ENCODE data around the gene LDB2.

The LDB2 gene

DNA sequence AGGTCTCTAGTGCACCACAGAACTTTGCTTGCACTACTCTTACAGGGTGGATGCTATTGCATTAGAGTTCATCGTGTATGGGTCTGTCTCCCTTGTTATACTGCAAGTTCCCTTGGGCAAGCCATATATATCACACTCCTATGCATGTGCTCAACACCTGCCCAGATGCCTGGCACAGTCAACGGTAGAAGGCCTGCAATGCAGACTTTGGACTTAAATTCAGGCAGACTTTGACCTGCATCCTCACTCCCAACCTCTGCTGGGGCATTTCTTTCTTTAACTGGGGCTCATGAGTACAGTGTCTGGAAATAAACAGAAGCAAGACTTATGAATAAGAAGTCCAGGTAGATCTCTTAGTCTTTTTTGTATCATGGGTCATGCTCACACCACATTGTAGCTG is 148.2 kb downstream of the LDB2 start:
- no peak for DNase-seq

- DNase-seq = no peak
Observed at GRCh38 chr4:16745887-16746286, 152.6 kb downstream of the LDB2 start.

DNA sequence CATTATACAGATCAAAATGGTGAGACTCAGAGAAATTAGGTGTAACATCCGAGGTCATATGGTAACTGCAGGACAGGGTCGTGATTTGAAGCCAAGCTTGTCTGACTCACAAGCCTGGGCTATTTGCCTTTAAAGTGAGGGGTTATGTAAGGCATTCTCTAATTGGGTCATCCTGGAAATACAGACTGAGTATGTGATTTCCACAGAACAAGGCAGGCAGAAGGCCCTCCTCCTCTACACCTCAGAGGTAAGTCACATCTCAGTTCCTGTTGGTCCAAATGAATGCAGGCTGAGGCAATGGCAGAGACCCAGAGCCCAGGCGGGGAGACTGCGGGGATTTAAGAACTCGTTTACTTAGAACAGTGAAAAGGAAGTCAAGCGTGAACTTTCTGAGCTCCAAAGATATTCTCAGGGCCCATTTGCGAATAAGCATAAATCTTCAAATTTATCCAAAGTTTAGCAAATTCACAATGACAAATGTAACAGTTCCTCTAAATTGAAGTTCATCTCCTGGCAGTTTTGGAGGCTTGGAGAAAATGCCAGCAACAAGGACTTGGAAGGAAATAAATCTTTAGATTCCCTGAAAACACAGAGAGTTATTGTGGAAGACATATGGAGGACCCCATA is 153.3 kb downstream of the LDB2 start:
- DNase-seq = no peak

- DNase-seq = no peak
Observed at GRCh38 chr4:16741287-16741686, 157.2 kb downstream of the LDB2 start.

- no peak for DNase-seq
Observed at GRCh38 chr4:16739997-16740624, 158.3 kb downstream of the LDB2 start.

DNA sequence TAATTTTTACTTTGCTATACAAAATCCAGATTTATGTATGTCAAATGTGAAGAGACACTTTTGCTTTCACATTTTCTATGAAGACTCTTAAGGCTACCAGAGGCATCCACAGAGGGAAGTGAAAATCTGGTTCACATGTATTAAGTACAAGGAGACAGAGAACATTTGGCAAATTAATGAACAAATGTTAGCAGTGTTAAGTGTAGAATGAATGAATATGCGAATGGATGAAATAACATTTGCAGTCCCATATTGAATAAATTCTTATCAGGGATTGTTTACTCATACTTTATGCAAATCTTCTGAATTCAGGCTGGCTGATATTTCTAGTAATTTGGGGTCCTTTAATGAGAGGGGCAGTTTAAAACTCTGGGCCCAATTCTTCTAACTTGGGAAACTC is 159.9 kb downstream of the LDB2 start:
- DNase-seq = no peak

DNA sequence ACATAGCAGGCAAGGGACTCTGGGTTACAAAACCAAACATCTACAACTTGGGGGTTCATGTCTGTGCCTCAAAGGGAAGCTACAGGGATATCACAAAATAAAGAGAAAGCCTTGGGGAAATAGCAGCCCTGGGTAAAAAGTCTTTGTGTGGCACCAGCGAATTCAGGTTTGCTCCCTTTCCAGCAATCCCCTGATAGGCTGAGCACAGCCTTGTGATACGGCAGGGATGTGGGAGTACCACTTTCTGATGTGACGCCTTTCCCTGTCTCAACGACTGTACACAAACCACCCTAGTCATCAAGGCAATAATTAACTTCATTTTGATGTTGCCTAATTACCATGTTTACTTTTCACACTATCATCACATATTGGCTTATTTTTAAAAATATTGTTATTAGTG is 164.9 kb downstream of the LDB2 start:
- DNase-seq = no peak

GRCh38 chr4:16732741-16733140 is 165.7 kb downstream of the LDB2 start:
- DNase-seq = no peak

GRCh38 chr4:16731776-16732380 is 166.6 kb downstream of the LDB2 start:
- no peak for DNase-seq

GRCh38 chr4:16730522-16731205 is 167.8 kb downstream of the LDB2 start:
- DNase-seq = no peak

- no peak for DNase-seq
Observed at GRCh38 chr4:16729336-16729735, 169.1 kb downstream of the LDB2 start.

GRCh38 chr4:16728849-16729248 is 169.6 kb downstream of the LDB2 start:
- no peak for DNase-seq

GRCh38 chr4:16728111-16728510 is 170.3 kb downstream of the LDB2 start:
- no peak for DNase-seq

DNA sequence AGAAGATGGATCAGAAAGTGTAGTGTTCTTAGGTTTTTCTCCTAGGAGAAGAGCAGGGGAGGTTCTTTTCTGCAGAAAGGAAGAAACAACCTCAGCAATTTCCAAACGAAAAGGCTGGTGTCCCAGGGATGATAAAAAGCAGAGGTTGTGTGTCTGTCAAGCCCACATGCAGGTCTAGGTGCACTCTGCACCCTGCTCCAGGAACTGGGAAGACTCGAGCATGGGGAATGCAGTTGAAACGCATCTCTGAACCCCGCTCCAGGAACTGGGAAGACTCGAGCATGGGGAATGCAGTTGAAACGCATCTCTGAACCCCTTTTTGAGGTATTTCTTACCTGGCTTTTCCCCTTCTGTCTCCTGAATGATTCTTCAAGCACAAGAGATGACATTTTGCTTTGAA is 171.2 kb downstream of the LDB2 start:
- no peak for DNase-seq

- DNase-seq = no peak
Observed at GRCh38 chr4:16726368-16727050, 171.9 kb downstream of the LDB2 start.

DNA sequence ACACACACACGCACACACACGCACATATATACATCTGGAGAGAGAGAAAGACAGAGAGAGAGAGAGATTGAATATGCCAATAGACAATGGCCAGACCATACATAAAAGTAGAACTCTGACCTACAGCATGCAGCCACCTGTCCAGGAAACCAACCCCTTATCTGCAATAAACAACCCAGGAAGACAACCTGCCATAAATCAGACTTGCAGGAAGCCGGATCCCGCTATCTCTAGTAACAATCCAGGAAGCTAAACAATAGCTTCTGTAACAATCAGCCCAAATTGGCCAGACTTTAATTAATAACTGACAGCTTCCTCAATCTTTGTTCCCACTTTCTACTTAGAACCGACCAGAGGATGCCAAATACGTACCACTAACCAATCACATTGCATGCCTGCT is 173.2 kb downstream of the LDB2 start:
- DNase-seq = no peak

DNA sequence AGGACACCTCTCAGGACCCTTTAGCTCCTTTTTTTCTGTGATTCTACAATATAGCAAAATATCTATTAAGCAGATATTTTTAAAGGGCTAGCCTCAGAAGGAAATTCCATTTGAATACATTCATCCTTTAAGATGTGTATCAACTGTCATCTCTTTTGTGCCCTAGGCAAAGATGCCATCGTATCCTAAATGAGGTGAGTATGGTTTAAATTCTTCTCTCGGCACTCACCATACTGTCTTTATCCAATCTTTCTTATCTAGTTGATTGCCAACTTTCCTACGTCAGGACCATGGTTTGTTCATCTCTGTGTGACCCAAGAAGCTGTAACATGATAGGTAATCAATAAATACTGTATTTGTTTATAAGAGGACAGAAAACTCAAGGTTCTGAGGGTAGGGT is 176.0 kb downstream of the LDB2 start:
- DNase-seq = no peak

DNA sequence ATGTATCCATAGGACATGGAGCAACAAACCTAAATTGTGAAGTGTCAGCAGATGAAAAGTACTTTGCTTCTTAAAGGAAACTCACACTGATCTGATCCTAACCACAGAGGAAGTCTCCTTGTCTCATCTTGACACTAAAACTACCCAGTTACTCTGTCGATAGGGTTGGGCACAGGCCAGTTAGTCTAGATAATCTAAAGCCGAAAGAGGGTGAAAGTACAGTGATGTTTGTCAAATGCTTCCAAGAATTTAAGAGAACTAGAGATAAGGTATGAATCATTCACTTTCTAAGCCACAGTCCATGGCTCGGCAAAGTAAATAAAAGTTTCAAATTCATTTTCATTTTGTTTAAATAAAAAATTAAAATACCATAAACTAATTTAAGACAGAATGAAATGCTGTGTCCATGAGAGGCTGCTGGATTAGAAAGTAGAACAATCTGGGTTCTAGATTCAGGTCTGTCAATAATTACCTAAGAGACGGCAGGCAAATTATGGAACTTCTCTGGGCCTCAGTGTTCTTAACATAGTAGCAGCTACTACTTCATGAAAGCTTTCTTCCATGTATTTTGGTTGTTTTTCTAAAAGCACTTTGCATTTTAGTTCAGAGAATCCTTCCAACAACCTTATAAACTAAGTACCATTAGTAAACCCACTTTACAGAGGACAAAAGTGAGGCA is 176.7 kb downstream of the LDB2 start:
- peak; percentile 1 for DNase-seq

GRCh38 chr4:16720761-16721160 is 177.7 kb downstream of the LDB2 start:
- no peak for DNase-seq

DNA sequence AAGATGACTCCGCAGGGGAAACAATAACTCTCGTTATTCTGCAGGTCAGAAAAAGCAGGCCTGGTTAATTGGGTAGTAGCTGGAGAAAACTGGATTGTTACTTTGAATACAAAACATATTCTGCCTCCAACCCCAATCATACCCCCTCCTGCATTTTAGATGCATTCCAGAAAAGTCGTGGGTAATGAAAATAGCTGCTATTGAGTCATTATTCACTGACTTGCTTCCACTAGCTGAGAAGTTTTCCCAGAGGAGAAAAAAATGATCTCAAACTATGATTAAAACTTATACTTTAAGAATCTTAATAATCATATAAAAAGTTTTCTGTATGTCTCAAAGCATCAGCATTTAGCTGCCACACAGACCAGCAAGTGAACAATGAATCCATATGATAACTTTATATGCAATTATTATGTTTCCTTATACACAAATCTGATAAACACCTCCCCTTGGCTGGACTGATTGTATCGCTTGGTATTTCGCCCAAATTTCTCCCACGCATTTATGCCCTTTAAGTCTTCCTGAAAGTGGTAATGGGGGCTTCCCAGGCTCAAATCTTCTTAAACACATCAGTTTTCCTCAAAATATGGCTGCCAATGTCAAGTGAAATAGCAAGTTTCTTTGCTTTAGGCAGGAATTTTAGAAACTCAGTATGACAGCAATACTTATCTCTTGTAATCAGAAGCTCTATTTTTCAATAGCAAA is 181.0 kb downstream of the LDB2 start:
- DNase-seq = no peak

DNA sequence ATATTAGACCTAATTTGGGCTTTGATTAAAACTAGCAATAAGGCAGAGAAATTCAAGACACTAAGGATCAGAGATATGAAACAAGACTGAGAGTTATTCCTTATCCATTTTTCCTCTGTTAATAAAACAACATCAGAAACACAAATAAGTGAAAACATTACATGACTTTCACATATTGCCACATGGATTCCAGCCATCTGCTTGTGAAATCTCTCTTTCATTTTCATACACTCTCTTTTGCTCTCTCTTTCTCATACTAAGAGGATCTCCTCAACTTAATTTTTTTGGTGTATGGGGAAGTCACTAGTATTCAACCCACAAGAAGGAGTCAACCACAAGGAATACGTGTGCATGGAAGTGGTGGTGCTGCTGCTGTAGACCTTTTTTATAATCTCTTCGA is 183.0 kb downstream of the LDB2 start:
- DNase-seq = no peak

GRCh38 chr4:16714191-16714590 is 184.3 kb downstream of the LDB2 start:
- no peak for DNase-seq

All from activated CD4-positive, alpha-beta T cell treated with anti-CD3 and anti-CD28 coated beads, Interleukin-10, Interleukin-2, amounts not matched to agents 100 ng/mL and 50 ng/mL, durations not matched to agents 16 hours and 8 hours (primary cell).